Stimulated activated CD4-positive, alpha-beta T cell treated with anti-CD3 and anti-CD28 coated beads, Interleukin-2, amount 100 ng/mL, for 4 hours (primary cell): ENCODE results near the gene SPACA9.

Experiments used
- DNase-seq: peaks from one replicate; pipeline ENCODE4 v3.0.0-alpha.2; 2020; ENCODE audit warnings: low read depth

Gene SPACA9

GRCh38 chr9:132878695-132879456 is at the start of gene SPACA9:
TSS of gene SPACA9 (plus strand) at chr9:132878898. CDS start at chr9:132883948, 5,050 bp downstream.
- peak; percentile 12 for DNase-seq

- no peak for DNase-seq
Measured at GRCh38 chr9:132832171-132832881, 46.4 kb upstream of the SPACA9 start.

- no peak for DNase-seq
Measured at GRCh38 chr9:132833550-132834121, 45.1 kb upstream of the SPACA9 start.

- no peak for DNase-seq
Measured at GRCh38 chr9:132834343-132834742, 44.4 kb upstream of the SPACA9 start.

- DNase-seq = no peak
Measured at GRCh38 chr9:132837501-132838286, 41.0 kb upstream of the SPACA9 start.

GRCh38 chr9:132838291-132838690 is 40.4 kb upstream of the SPACA9 start:
- DNase-seq = no peak

- DNase-seq = no peak
Measured at GRCh38 chr9:132840980-132841379, 37.7 kb upstream of the SPACA9 start.

GRCh38 chr9:132842124-132843044 is 36.3 kb upstream of the SPACA9 start:
- no peak for DNase-seq

GRCh38 chr9:132846109-132846917 is 32.4 kb upstream of the SPACA9 start:
- no peak for DNase-seq

- DNase-seq = no peak
Measured at GRCh38 chr9:132846918-132847515, 31.7 kb upstream of the SPACA9 start.

- no peak for DNase-seq
Measured at GRCh38 chr9:132849185-132849706, 29.5 kb upstream of the SPACA9 start.

- no peak for DNase-seq
Measured at GRCh38 chr9:132853482-132853881, 25.2 kb upstream of the SPACA9 start.

- DNase-seq = no peak
Measured at GRCh38 chr9:132854832-132855231, 23.9 kb upstream of the SPACA9 start.

- DNase-seq = no peak
Measured at GRCh38 chr9:132855904-132856303, 22.8 kb upstream of the SPACA9 start.

GRCh38 chr9:132857031-132857430 is 21.7 kb upstream of the SPACA9 start:
- no peak for DNase-seq

- DNase-seq = no peak
Measured at GRCh38 chr9:132857616-132858342, 20.9 kb upstream of the SPACA9 start.

- DNase-seq = no peak
Measured at GRCh38 chr9:132858751-132859150, 19.9 kb upstream of the SPACA9 start.

- no peak for DNase-seq
Measured at GRCh38 chr9:132861666-132862065, 17.0 kb upstream of the SPACA9 start.

GRCh38 chr9:132862533-132862932 is 16.2 kb upstream of the SPACA9 start:
- no peak for DNase-seq
